ENCODE measurements around the gene ZNF709.
"Not testable (repeated sequence)": the region's sequence is repeated elsewhere in the genome, so short reads cannot be mapped to it uniquely, and the experiment has no call there.

Gene ZNF709

GRCh38 chr19:12482509-12482886, 2.1 kb downstream of the ZNF709 start:
- FAIRE-seq (no peak), DNase-seq (ENCODE audit: insufficient read length, low spot score) (no peak)
- no peak for TF ChIP-seq CTCF (IDR thresholded peaks at IDR 0.05; ENCODE audit: insufficient read depth, missing control alignments)

- FAIRE-seq: no peak
- no peak for DNase-seq (ENCODE audit: insufficient read length, low spot score)
- no peak for TF ChIP-seq CTCF (IDR thresholded peaks at IDR 0.05; ENCODE audit: insufficient read depth, missing control alignments)
Measured at GRCh38 chr19:12481781-12482508, 2.7 kb downstream of the ZNF709 start.

GRCh38 chr19:12478234-12478941, 6.2 kb downstream of the ZNF709 start:
- DNase-seq (ENCODE audit: insufficient read length, low spot score): no peak
- TF ChIP-seq CTCF (IDR thresholded peaks at IDR 0.05; ENCODE audit: insufficient read depth, missing control alignments): no peak
- FAIRE-seq: no peak

- DNase-seq (ENCODE audit: insufficient read length, low spot score); FAIRE-seq: not testable (repeated sequence)
Measured at GRCh38 chr19:12467651-12468050, 17.0 kb downstream of the ZNF709 start.

GRCh38 chr19:12465211-12465610, 19.4 kb downstream of the ZNF709 start:
- no peak for TF ChIP-seq CTCF (IDR thresholded peaks at IDR 0.05; ENCODE audit: insufficient read depth, missing control alignments)
- DNase-seq (ENCODE audit: insufficient read length, low spot score) (no peak), FAIRE-seq (no peak)

GRCh38 chr19:12464769-12465168, 19.8 kb downstream of the ZNF709 start:
- TF ChIP-seq CTCF (IDR thresholded peaks at IDR 0.05; ENCODE audit: insufficient read depth, missing control alignments): no peak
- no peak for FAIRE-seq
- DNase-seq (ENCODE audit: insufficient read length, low spot score): no peak

- DNase-seq (ENCODE audit: insufficient read length, low spot score); FAIRE-seq: not testable (repeated sequence)
Measured at GRCh38 chr19:12464139-12464538, 20.5 kb downstream of the ZNF709 start.

GRCh38 chr19:12453495-12453894, 31.1 kb downstream of the ZNF709 start:
- TF ChIP-seq CTCF (IDR thresholded peaks at IDR 0.05; ENCODE audit: insufficient read depth, missing control alignments): no peak
- no peak for DNase-seq (ENCODE audit: insufficient read length, low spot score)
- FAIRE-seq: no peak

Data from D721Med (cell line).